Left lung (tissue), 10 donors: ENCODE measurements around the gene LYSET. TPM values are rescaled to one million over a fixed set of nuclear protein-coding genes. Genes with fewer than 3 reads are reported as not detected.

Experiments
- ATAC-seq: fragments of 200-7000 bp; cut with Tn5 transposase; one replicate; pipeline ENCODE4 v1.9.1; 2020; ENCODE audit warnings: moderate library complexity
- DNase-seq, 4 donors: peaks; one replicate each; pipeline ENCODE4 v3.0.0-alpha.2; 2013 to 2020
- H3K27ac ChIP-seq, 2 donors: fragments of 200-600 bp; sonication (generic) in 1 of 2; one replicate each; pipeline versions ENCODE4 v1.5.0 to v1.8.0; 2020 to 2021
- H3K27me3 ChIP-seq, 2 donors: fragments of 200-600 bp; sonication (generic) in 1 of 2; one replicate each; pipeline versions ENCODE4 v1.5.0 to v1.8.0; 2020 to 2021
- H3K36me3 ChIP-seq, 2 donors: fragments of 200-600 bp; sonication (generic) in 1 of 2; one replicate each; pipeline versions ENCODE4 v1.5.0 to v1.8.0; 2020 to 2021
- H3K4me1 ChIP-seq, 2 donors: fragments of 200-600 bp; one replicate each; pipeline ENCODE4 v1.8.0; 2021
- H3K4me3 ChIP-seq, 2 donors: fragments of 200-600 bp; sonication (generic) in 1 of 2; one replicate each; pipeline versions ENCODE4 v1.5.0 to v1.8.0; 2020 to 2021; ENCODE audit warnings: mild to moderate bottlenecking in 1 of 2
- H3K9me3 ChIP-seq, 2 donors: fragments of 200-600 bp; sonication (generic) in 1 of 2; one replicate each; pipeline versions ENCODE4 v1.5.0 to v1.8.0; 2020 to 2021
- intact Hi-C, 2 donors: fragments of 100-400 bp; cut with DNase I; formaldehyde crosslinking; loops; one replicate each; pipeline versions ENCODE4 v1.11.2 to v1.14.2; 2022
- polyA plus RNA-seq, 6 donors: library from polyadenylated mRNA; unstranded; fragments of 120-200 nt; gene quantifications; one replicate each; pipeline ENCODE4 v1.2.1, GENCODE V29; 2013; ENCODE audit not compliant: insufficient read length in 6 of 6
- total RNA-seq, 2 donors: library from RNA; stranded (reverse); fragmentation: NEBNext Ultra II Directional; extraction: Animal tissue kit (Norgen Biotek cat#: 25700); gene quantifications; one replicate each; pipeline ENCODE4 v1.2.1, GENCODE V29; 2021
- TF ChIP-seq, protein P1 (sequence below), 2 donors: fragments of 200-600 bp; sonication (generic) in 1 of 2; IDR thresholded peaks; one replicate each; pipeline versions ENCODE4 v1.5.0 to v1.8.0; 2021; ENCODE audit warnings: antibody characterized with exemption in 2 of 2
- donor health status: DM: no; HTN: yes; CAD: no.
- donor health status: DM: no; HTN: no; CAD: no.

LYSET gene
- total and polyA plus RNA-seq, 8 donors, result 21.9 to 42.7 (median 23.9) TPM

DNA sequence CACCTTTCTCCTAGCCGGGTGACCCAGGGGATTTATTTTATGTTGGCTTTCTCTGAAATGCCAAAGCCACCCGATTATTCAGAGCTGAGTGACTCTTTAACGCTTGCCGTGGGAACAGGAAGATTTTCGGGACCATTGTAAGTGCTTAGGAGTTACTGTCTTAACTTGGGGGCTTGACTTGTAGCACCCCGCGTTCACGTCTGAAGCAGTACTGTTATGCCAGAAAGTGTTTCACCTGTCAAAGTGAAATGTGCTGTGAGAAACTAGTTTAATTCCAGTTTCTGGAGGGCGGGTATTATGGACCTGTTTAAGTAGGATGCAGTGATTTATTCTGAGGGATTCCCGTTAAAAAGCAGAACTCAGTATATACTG lies 218 bp downstream of the LYSET start:
- Histone ChIP-seq H3K36me3 (peaks cover 0 to 34% of the 10 kb centered on the region in 2 donors), H3K4me1 (peaks cover 17 to 41% of the 10 kb centered on the region in 2 donors), H3K4me3 (peak overlapping the region; percentile 90 to 94), H3K27ac (peak overlapping the region; percentile 93 to 97), H3K9me3 (no peaks in the 10 kb centered on the region), H3K27me3 (no peaks in the 10 kb centered on the region)
- TF ChIP-seq, protein P1, sequence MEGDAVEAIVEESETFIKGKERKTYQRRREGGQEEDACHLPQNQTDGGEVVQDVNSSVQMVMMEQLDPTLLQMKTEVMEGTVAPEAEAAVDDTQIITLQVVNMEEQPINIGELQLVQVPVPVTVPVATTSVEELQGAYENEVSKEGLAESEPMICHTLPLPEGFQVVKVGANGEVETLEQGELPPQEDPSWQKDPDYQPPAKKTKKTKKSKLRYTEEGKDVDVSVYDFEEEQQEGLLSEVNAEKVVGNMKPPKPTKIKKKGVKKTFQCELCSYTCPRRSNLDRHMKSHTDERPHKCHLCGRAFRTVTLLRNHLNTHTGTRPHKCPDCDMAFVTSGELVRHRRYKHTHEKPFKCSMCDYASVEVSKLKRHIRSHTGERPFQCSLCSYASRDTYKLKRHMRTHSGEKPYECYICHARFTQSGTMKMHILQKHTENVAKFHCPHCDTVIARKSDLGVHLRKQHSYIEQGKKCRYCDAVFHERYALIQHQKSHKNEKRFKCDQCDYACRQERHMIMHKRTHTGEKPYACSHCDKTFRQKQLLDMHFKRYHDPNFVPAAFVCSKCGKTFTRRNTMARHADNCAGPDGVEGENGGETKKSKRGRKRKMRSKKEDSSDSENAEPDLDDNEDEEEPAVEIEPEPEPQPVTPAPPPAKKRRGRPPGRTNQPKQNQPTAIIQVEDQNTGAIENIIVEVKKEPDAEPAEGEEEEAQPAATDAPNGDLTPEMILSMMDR (IDR thresholded peaks at IDR 0.05), result no peak
- ATAC-seq (no peak), DNase-seq (no peak)
- intact Hi-C loops, result no loop called here

DNA sequence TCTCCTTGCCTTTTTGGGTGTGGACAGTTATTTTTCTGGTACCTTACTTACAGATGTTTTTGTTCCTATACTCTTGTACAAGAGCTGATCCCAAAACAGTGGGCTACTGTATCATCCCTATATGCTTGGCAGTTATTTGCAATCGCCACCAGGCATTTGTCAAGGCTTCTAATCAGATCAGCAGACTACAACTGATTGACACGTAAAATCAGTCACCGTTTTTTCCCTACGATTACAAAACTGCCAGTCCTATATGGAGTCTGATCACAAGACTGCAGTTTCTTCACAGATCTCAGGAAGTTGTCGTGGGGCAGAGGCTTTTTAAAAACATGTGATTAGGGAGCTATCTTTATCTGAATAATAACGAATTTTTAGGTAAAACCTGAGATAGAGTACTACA lies 1.3 kb downstream of the LYSET start:
- DNase-seq (no peak), ATAC-seq (no peak)
- Histone ChIP-seq H3K4me3 (peak overlapping the region in 1 of 2 donors; percentile 94), H3K4me1 (peaks cover 17 to 41% of the 10 kb centered on the region in 2 donors), H3K27me3 (no peaks in the 10 kb centered on the region), H3K36me3 (peaks cover 0 to 39% of the 10 kb centered on the region in 2 donors), H3K9me3 (no peaks in the 10 kb centered on the region), H3K27ac (peak overlapping the region in 1 of 2 donors; percentile 97)
- TF ChIP-seq, protein P1 (IDR thresholded peaks at IDR 0.05), result no peak
- intact Hi-C loops, result no loop called here

DNA sequence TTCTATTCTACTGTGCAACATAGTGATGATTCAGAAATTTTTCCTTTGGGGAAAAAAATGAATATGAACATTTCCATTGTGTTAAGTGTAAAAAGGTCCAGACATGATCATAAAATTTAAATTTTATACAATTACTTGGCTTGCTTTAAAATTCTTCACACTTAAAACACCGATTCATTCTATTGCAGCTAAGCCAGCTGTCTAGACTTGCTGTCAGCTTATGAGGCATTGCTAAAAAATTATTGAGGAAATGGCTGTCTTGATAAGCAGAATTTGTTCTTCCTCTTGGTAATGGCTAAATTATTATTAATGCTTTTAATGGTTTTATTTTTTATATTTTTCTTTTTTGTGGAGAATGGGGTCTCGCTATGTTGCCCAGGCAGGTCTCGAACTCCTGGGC lies 1.8 kb downstream of the LYSET start:
- Histone ChIP-seq H3K27me3 (no peaks in the 10 kb centered on the region), H3K27ac (no peak overlapping the region), H3K9me3 (no peaks in the 10 kb centered on the region), H3K36me3 (peaks cover 0 to 36% of the 10 kb centered on the region in 2 donors), H3K4me1 (peaks cover 17 to 41% of the 10 kb centered on the region in 2 donors), H3K4me3 (peak overlapping the region in 1 of 2 donors; percentile 94)
- intact Hi-C loops, result no loop called here
- DNase-seq (no peak), ATAC-seq (no peak)
- TF ChIP-seq, protein P1 (IDR thresholded peaks at IDR 0.05), result no peak

DNA sequence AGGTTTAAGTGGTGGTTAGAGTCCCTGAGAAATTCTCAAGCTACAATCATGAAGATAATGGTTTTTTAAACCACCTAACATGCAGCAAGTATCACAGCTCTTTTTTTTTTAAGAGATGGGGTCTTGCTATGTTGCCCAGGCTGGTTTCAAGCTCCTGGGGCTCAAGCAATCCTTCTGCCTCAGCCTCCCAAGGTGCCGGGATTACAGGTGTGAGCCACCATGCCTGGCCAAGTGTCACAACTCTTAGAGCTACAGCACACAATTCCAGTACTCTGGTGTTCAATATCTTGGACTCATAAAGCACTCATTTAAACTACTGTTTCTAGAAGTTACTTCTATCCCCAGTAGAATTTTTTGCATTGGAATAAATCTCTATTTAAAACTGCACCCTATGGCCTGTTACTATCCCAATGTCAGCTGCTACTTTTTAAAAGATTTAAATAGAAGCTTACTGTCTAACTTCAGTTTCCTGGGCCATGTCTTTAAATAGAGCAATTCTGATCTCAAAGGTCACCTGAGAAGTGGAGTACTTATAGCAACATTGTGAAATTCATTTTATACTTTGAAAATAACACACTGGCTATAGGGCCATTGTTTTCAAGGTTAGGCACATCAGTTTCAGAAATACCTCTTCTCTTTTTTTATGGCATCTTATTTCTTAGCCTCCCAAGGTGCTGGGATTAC lies 10.3 kb downstream of the LYSET start:
- ATAC-seq (peak; percentile 41), DNase-seq (no peak)
- no peak overlapping the region for H3K27ac ChIP-seq
- TF ChIP-seq, protein P1 (IDR thresholded peaks at IDR 0.05), result no peak
- H3K36me3 ChIP-seq, result peaks cover 0 to 8% of the 10 kb centered on the region in 2 donors
- intact Hi-C loops, result no loop called here
- no peaks in the 10 kb centered on the region for H3K9me3 ChIP-seq
- H3K4me3 ChIP-seq, result no peak overlapping the region
- H3K27me3 ChIP-seq, result no peaks in the 10 kb centered on the region
- H3K4me1 ChIP-seq, result no peaks in the 10 kb centered on the region

DNA sequence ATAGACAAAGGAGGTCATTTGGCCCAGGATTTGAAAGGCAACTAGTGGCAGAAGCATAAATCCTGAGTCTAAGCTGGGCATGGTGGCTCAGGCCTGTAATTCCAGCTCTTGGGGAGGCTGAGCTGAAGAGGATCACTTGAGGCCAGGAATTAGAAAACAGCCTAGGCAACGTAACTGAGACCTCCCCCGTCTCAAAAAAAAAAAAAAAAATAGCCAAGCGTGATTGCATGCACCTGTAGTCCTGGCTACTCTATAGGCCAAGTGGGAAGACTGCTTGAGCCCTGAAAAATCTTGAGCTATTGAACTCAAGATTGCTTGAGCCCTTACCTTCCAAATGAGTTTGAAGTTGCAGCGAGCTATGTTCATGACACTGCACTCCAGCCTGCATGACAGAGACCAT lies 13.9 kb downstream of the LYSET start:
- Histone ChIP-seq H3K4me3 (no peak overlapping the region), H3K27me3 (no peaks in the 10 kb centered on the region), H3K9me3 (no peaks in the 10 kb centered on the region), H3K27ac (no peak overlapping the region), H3K36me3 (no peaks in the 10 kb centered on the region), H3K4me1 (no peaks in the 10 kb centered on the region)
- intact Hi-C loops, result no loop called here
- DNase-seq (no peak), ATAC-seq (no peak)
- TF ChIP-seq, protein P1 (IDR thresholded peaks at IDR 0.05), result no peak
